LNCaP clone FGC (cell line): ENCODE results near the gene PPAN.

Experiments used
- DNase-seq: peaks from one replicate; pipeline ENCODE4 v3.0.0-alpha.2; 2011; ENCODE audit warnings: low read depth
- H3K4me3 ChIP-seq: 2 replicates; pipeline ENCODE4 v1.5.1; 2011; ENCODE audit warnings: mild to moderate bottlenecking, low read depth, low read length, control low read depth
- CTCF ChIP-seq: IDR thresholded peaks from 2 replicates; pipeline ENCODE4 v1.5.1; 2012; ENCODE audit warnings: mild to moderate bottlenecking; ENCODE audit not compliant: control insufficient read depth, insufficient read depth; ENCODE audit errors: extremely low read depth

The PPAN gene

GRCh38 chr19:10076535-10076934, 29.6 kb upstream of the PPAN start:
- TF ChIP-seq CTCF, result no peak
- DNase-seq, result no peak
- H3K4me3 ChIP-seq, result no peak overlapping the region

GRCh38 chr19:10078329-10078728, 27.8 kb upstream of the PPAN start:
- H3K4me3 ChIP-seq, result no peak overlapping the region
- DNase-seq, result no peak
- TF ChIP-seq CTCF, result no peak

- DNase-seq, result no peak
- TF ChIP-seq CTCF, result no peak
Measured at GRCh38 chr19:10079031-10079453, 27.1 kb upstream of the PPAN start.

DNA sequence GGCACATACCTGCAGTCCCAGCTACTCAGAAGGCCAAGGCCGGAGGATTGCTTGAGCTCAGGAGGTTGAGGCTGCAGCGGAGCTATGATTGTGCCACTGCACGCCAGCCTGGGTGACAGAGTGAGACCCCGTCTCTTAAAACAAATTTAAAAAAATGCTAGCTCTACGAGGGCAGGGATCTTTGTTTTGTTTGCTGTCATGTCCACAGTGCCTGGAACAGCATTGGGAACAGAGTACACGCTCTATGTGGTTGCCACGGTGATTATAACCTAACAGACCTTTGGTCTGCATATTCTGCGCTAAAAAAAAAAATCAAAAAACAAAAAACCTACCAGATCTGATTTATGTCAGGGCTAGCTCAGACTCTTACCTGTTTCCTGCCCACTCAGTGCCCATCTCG, 22.3 kb upstream of the PPAN start:
- no peak overlapping the region for H3K4me3 ChIP-seq
- no peak for DNase-seq
- no peak for TF ChIP-seq CTCF

More at GRCh38 chr19:10079031-10079453, 27.1 kb upstream of the PPAN start:
- H3K4me3 ChIP-seq, result no peak overlapping the region

DNA sequence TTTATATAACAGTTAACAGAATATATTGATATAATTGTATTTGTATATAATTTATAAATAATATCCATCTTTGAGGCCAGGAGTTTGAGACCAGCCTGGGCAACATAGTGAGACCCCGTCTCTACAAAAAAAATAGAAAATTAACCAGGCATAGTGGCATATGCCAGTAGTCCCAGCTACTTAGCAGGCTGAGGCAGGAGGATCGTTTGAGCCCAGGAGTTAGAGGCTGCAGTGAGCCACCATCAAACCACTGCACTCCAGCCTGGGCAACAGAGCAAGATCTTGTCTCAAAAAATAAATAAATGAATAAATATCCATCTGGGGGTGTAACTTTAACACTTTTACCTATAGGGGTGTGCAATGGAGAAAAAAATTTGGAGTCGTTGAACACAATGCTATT, 21.4 kb upstream of the PPAN start:
- DNase-seq, result no peak

DNA sequence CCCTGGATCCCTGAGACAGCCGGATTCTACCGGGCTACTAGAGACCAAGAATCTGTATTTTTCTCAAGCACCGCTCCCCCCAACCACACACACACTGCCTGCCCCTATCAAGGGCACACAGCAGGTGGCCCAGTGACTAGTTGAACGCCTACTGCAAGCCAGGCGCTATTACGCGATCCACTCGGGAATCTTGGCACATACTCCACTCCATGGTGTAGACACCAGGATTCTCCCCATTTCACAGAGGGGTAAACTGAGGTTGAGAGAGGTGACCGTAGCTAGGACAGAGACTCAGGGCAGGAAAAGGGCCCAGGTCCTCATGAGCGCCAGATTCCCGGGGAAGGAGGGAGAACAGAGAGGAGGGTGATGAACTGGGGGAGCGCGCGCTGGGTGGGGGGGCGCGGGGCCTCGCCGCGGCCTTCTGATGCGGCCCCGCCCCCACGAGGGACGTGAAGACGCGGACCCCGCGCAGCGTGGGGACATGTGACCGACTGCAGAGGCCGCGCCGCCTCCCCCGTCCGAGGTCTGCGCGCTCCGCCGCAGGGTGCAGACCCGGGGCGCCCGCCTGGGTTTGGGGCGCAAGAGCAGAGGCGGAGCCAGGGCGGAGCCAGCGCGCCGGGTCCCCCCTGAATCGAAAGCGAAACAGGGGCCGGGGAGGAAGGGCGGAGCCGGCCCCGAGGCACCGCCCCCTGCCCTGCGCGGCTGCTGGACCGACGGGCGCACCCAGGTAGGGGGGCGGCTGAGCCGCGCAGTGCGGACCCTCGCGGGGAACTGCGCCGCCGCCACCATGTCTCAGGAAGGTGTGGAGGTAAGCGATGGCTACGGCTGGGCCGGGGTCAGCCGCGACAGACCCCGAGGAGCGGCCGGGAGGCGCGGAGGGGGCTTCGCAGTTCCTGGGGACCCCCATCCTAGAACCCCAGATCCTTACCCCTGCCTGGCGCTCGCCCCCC, 20.2 kb upstream of the PPAN start, which contains the start of gene SHFL:
Gene SHFL, plus strand, starts transcription at position 677 of the 950 bp plus-strand sequence. Its CDS starts 111 bp downstream, at position 788.
- no peak for DNase-seq
- peak within 1 kb of the TSS; percentile 76 for H3K4me3 ChIP-seq
- TF ChIP-seq CTCF, result no peak

More for the DNA sequence above, 21.4 kb upstream of the PPAN start:
- no peak overlapping the region for H3K4me3 ChIP-seq
- TF ChIP-seq CTCF, result no peak

DNA sequence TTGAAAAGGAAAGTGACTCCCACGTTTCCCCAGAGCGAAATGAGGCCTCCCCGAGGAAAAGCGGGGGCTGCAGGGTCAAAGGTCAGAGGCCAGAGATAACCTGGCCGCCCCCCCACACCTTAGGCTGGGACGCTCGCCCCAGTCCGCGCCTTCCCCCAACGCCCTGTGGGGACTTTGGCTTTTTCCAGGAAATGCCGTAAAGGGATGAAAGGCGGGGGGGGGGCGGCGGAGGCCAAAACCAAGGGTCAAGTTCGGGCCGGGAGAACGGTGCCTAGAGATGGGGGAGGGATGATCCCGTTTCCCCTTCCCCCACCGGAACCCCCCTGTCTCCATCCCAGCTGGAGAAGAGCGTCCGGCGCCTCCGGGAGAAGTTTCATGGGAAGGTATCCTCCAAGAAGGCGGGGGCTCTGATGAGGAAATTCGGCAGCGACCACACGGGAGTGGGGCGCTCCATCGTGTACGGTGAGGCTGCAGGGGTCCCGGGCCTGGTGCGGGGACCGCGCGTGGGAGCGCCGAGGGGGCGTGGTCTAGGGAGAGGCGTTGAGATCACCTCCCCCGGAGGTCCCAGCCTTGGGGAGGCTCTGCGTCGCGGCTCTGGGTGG, 19.5 kb upstream of the PPAN start:
- TF ChIP-seq CTCF, result no peak
- no peak for DNase-seq
- peak overlapping the region; percentile 76 for H3K4me3 ChIP-seq
